H1 (cell line): ENCODE results near the gene MMD. TPM values are rescaled to one million over a fixed set of nuclear protein-coding genes. Genes with fewer than 3 reads are reported as not detected.

Experiments
- CTCF ChIA-PET: fragments of 300-600 bp; sonication (Branson Sonifier 250); formaldehyde crosslinking; loops from one replicate; lab custom pipeline; 2021; ENCODE audit not compliant: partially characterized antibody; lab: Charles Lee
- POLR2A ChIA-PET: fragments of 300-600 bp; sonication (Branson Sonifier 250); formaldehyde crosslinking; loops from one replicate; lab custom pipeline; 2021; ENCODE audit warnings: inconsistent platforms; ENCODE audit not compliant: partially characterized antibody; lab: Charles Lee
- DNase-seq, 2 experiments: peaks; one replicate each; pipeline versions ENCODE4 v3.0.0 to v3.0.0-alpha.2; 2010 to 2022; ENCODE audit warnings: low spot score in 2 of 2, low read depth in 1 of 2, mixed read lengths in 1 of 2
- FAIRE-seq: peaks from 2 replicates; lab custom pipeline; 2011; peaks lifted over from hg19 to GRCh38; lab: Jason Lieb, UNC
- H2AFZ ChIP-seq: 2 replicates; pipeline ENCODE4 v1.8.1; 2012; ENCODE audit warnings: low read length, inconsistent platforms
- H2AK5ac ChIP-seq: 2 replicates; pipeline ENCODE4 v1.6.1; 2013; ENCODE audit warnings: low read depth, low read length
- H2BK120ac ChIP-seq: replicated peaks from 2 replicates; pipeline ENCODE3; 2013; ENCODE audit warnings: low read depth, low read length, inconsistent platforms
- H2BK12ac ChIP-seq: 2 replicates; pipeline ENCODE4 v1.6.1; 2013; ENCODE audit warnings: low read depth, low read length
- H2BK15ac ChIP-seq: 2 replicates; pipeline ENCODE4 v1.6.1; 2013; ENCODE audit warnings: low read length
- H2BK20ac ChIP-seq: 2 replicates; pipeline ENCODE4 v1.6.1; 2013; ENCODE audit warnings: low read length
- H2BK5ac ChIP-seq: 2 replicates; pipeline ENCODE4 v1.6.1; 2013; ENCODE audit warnings: low read depth, low read length
- H3K14ac ChIP-seq: 2 replicates; pipeline ENCODE4 v1.6.1; 2013; ENCODE audit warnings: inconsistent platforms; ENCODE audit not compliant: insufficient read length
- H3K18ac ChIP-seq: 2 replicates; pipeline ENCODE4 v1.6.1; 2013; ENCODE audit warnings: low read length; ENCODE audit errors: extremely low read depth
- H3K23ac ChIP-seq: 2 replicates; pipeline ENCODE4 v1.6.1; 2013; ENCODE audit warnings: inconsistent platforms; ENCODE audit not compliant: insufficient read length
- H3K23me2 ChIP-seq: 2 replicates; pipeline ENCODE4 v1.6.1; 2013; ENCODE audit warnings: low read depth, low read length
- H3K27ac ChIP-seq: 2 replicates; pipeline ENCODE4 v1.6.1; 2011; ENCODE audit warnings: low read depth, low read length, inconsistent platforms
- H3K27me3 ChIP-seq, 4 experiments: replicated peaks in 1 of 4; 1 replicate in 1 of 4; 2 replicates in 3 of 4; pipeline versions ENCODE4 v1.6.1 to v1.8.1; 2011 to 2013; ENCODE audit warnings: low read length in 3 of 4, mild to moderate bottlenecking in 3 of 4, inconsistent platforms in 2 of 4, mixed read lengths in 2 of 4, moderate library complexity in 1 of 4; ENCODE audit not compliant: control insufficient read depth in 3 of 4, insufficient read depth in 3 of 4; ENCODE audit errors: extremely low read depth in 1 of 4
- H3K36me3 ChIP-seq, 4 experiments: 2 replicates each; pipeline versions ENCODE4 v1.6.1 to v1.8.1; 2011 to 2013; ENCODE audit warnings: mild to moderate bottlenecking in 4 of 4, low read length in 3 of 4, moderate library complexity in 2 of 4, control low read depth in 1 of 4, inconsistent platforms in 1 of 4; ENCODE audit not compliant: insufficient read depth in 4 of 4, control insufficient read depth in 2 of 4
- H3K4ac ChIP-seq: replicated peaks from 2 replicates; pipeline ENCODE3; 2013; ENCODE audit warnings: low read length, low read depth, mixed read lengths, inconsistent platforms; ENCODE audit not compliant: insufficient read length
- H3K4me1 ChIP-seq, 4 experiments: replicated peaks in 1 of 4; 1 replicate in 1 of 4; 2 replicates in 3 of 4; pipeline versions ENCODE4 v1.6.1 to v1.8.1; 2011 to 2013; ENCODE audit warnings: low read length in 3 of 4, inconsistent platforms in 2 of 4, mixed read lengths in 1 of 4; ENCODE audit not compliant: insufficient read depth in 4 of 4, control insufficient read depth in 3 of 4
- H3K4me2 ChIP-seq, 2 experiments: 2 replicates each; pipeline versions ENCODE4 v1.6.1 to v1.8.1; 2011 to 2013; ENCODE audit warnings: low read depth in 2 of 2, low read length in 2 of 2, control low read depth in 1 of 2, inconsistent platforms in 1 of 2, mild to moderate bottlenecking in 1 of 2; ENCODE audit not compliant: insufficient read depth in 1 of 2
- H3K4me3 ChIP-seq, 4 experiments: fragments of 200-600, 300-600 bp in 1 of 4; sonication (generic), shearing (Covaris generic), sonication (Bioruptor Twin) in 1 of 4; 2 replicates each; pipeline versions ENCODE4 v1.5.1 to v1.8.1; 2011 to 2016; ENCODE audit warnings: low read length in 4 of 4, low read depth in 3 of 4, control low read depth in 2 of 4, inconsistent platforms in 2 of 4, mild to moderate bottlenecking in 2 of 4, mixed read lengths in 1 of 4, moderate library complexity in 1 of 4; ENCODE audit not compliant: insufficient read depth in 2 of 4; ENCODE audit errors: extremely low read depth in 1 of 4
- H3K56ac ChIP-seq: replicated peaks from 2 replicates; pipeline ENCODE3; 2013; ENCODE audit warnings: low read depth, mild to moderate bottlenecking, mixed read lengths, low read length, inconsistent platforms; ENCODE audit not compliant: insufficient read length
- H3K79me1 ChIP-seq: 2 replicates; pipeline ENCODE4 v1.6.1; 2013; ENCODE audit warnings: low read depth, low read length, control low read depth
- H3K79me2 ChIP-seq, 2 experiments: 2 replicates each; pipeline versions ENCODE4 v1.6.1 to v1.8.1; 2012 to 2013; ENCODE audit warnings: low read length in 2 of 2, mild to moderate bottlenecking in 2 of 2, inconsistent platforms in 1 of 2; ENCODE audit not compliant: insufficient read depth in 2 of 2, control insufficient read depth in 1 of 2
- H3K9ac ChIP-seq, 4 experiments: replicated peaks in 1 of 4; 1 replicate in 1 of 4; 2 replicates in 3 of 4; pipeline versions ENCODE4 v1.6.1 to v1.8.1; 2011 to 2013; ENCODE audit warnings: low read depth in 3 of 4, low read length in 3 of 4, control low read depth in 2 of 4, mild to moderate bottlenecking in 2 of 4, moderate library complexity in 2 of 4, inconsistent platforms in 1 of 4; ENCODE audit errors: extremely low read depth in 1 of 4
- H3K9me3 ChIP-seq, 2 experiments: 2 replicates each; pipeline versions ENCODE4 v1.6.1 to v1.8.1; 2012 to 2013; ENCODE audit warnings: mild to moderate bottlenecking in 2 of 2, moderate library complexity in 2 of 2, control low read depth in 1 of 2, inconsistent platforms in 1 of 2, low read depth in 1 of 2, low read length in 1 of 2, mixed read lengths in 1 of 2; ENCODE audit not compliant: insufficient read depth in 2 of 2
- H4K20me1 ChIP-seq, 2 experiments: replicated peaks in 1 of 2; 2 replicates each; pipeline versions ENCODE3 to v1.8.1; 2011 to 2013; ENCODE audit warnings: inconsistent platforms in 2 of 2, low read length in 2 of 2, mild to moderate bottlenecking in 1 of 2; ENCODE audit not compliant: insufficient read depth in 2 of 2, control insufficient read depth in 1 of 2
- H4K5ac ChIP-seq: 2 replicates; pipeline ENCODE4 v1.6.1; 2013; ENCODE audit warnings: low read length, low read depth, mixed read lengths, inconsistent platforms; ENCODE audit not compliant: insufficient read length
- H4K8ac ChIP-seq: 2 replicates; pipeline ENCODE4 v1.8.0; 2013; ENCODE audit warnings: mild to moderate bottlenecking, moderate library complexity, low read length, inconsistent platforms; ENCODE audit not compliant: insufficient read depth; ENCODE audit errors: extremely low read depth
- H4K91ac ChIP-seq: replicated peaks from 2 replicates; pipeline ENCODE3; 2013; ENCODE audit warnings: low read length, mixed read lengths, inconsistent platforms; ENCODE audit not compliant: insufficient read length
- CTCF ChIP-seq, 3 experiments: IDR thresholded peaks; 1 replicate in 2 of 3; 2 replicates in 1 of 3; pipeline versions ENCODE4 v1.5.1 to v1.6.1; 2011; ENCODE audit warnings: low read length in 3 of 3, mild to moderate bottlenecking in 3 of 3, inconsistent platforms in 2 of 3, low read depth in 1 of 3, moderate library complexity in 1 of 3; ENCODE audit not compliant: insufficient read depth in 1 of 3; ENCODE audit errors: control extremely low read depth in 1 of 3
- HDAC2 ChIP-seq, 2 experiments: fragments of 300-600 bp in 1 of 2; sonication (generic) in 1 of 2; IDR thresholded peaks; 2 replicates each; pipeline ENCODE4 v1.6.1; 2011 to 2012; ENCODE audit warnings: low read depth in 2 of 2, low read length in 2 of 2, mild to moderate bottlenecking in 2 of 2, moderate library complexity in 2 of 2, borderline replicate concordance in 1 of 2, inconsistent platforms in 1 of 2
- RAD21 ChIP-seq, 2 experiments: IDR thresholded peaks in 1 of 2; conservative IDR thresholded peaks in 1 of 2; 2 replicates each; pipeline ENCODE4 v1.6.1; 2011; ENCODE audit warnings: low read depth in 2 of 2, low read length in 2 of 2, improper control_type of control experiment in 1 of 2, inconsistent platforms in 1 of 2, mild to moderate bottlenecking in 1 of 2, moderate library complexity in 1 of 2
- YY1 ChIP-seq: IDR thresholded peaks from 2 replicates; pipeline ENCODE4 v1.6.1; 2011; ENCODE audit warnings: low read depth, mild to moderate bottlenecking, low read length
- WGBS, 2 experiments: shearing (Covaris generic) in 1 of 2; methylation state at CpG; one replicate each; pipeline versions ENCODE4 v1.1.6 to v1.1.7; 2013 to 2015; ENCODE audit warnings: low lambda C conversion rate in 2 of 2, mixed read lengths in 2 of 2, inconsistent platforms in 1 of 2, low coverage in 1 of 2, missing lambda C conversion rate in 1 of 2; ENCODE audit not compliant: insufficient replicate concordance in 2 of 2, insufficient coverage in 1 of 2, insufficient read length in 1 of 2; ENCODE audit errors: extremely low coverage in 1 of 2, missing lambda C conversion rate in 1 of 2; 5-methylcytosine and 5-hydroxymethylcytosine counted together
- polyA plus RNA-seq, 7 experiments: library from polyadenylated mRNA; depleted of rRNA in 3 of 7; stranded (reverse) in 5 of 7; unstranded in 2 of 7; fragments of >200 nt in 5 of 7; fragments of 200-250 nt in 2 of 7; gene quantifications; 1 replicate in 5 of 7; 2 replicates in 1 of 7; 4 replicates in 1 of 7; pipeline versions ENCODE4 v1.2.1 to v1.2.3, GENCODE V29; 2011 to 2013; ENCODE audit warnings: missing spikeins in 2 of 7, mixed read lengths in 2 of 7
- total RNA-seq: library from RNA; stranded (reverse); fragmentation: NEBNext Ultra II Directional; extraction: Animal tissue kit (Norgen Biotek cat#: 25700); gene quantifications from 2 replicates; pipeline ENCODE4 v1.2.1, GENCODE V29; 2021

Gene MMD
- total and polyA plus RNA-seq, 2 of the 8 experiments (the other 6 are each of a cell fraction or from before 2014, with no cell fraction given) = 28.2 to 37.8 TPM

- peak overlapping the region; percentile 8 for H4K91ac ChIP-seq
- peaks cover 2 to 3% of the 10 kb centered on the region in 2 experiments; a peak in 1 of 4 replicates for H3K9me3 ChIP-seq
- H3K23ac ChIP-seq = no peak overlapping the region
- peak overlapping the region; percentile 10; the same call in 1 of the 2 replicates for H2BK12ac ChIP-seq
- no peaks in the 10 kb centered on the region for H3K36me3 ChIP-seq
- FAIRE-seq = peak; percentile 83
- H3K27me3 ChIP-seq = no peaks in the 10 kb centered on the region
- peak overlapping the region; percentile 54; the same call in 1 of the 2 replicates for H2BK20ac ChIP-seq
- TF ChIP-seq YY1 (peak; percentile 65), RAD21 (IDR thresholded peaks at IDR 0.05 in 1 of 2, conservative IDR thresholded peaks at IDR 0.05 in 1 of 2; ENCODE audit: low read depth in 2 of 2, low read length in 2 of 2) (peak; percentile 72 to 77), CTCF (IDR thresholded peaks at IDR 0.05; ENCODE audit: control extremely low read depth in 1 of 3, insufficient read depth in 1 of 3, low read depth in 1 of 3, low read length in 3 of 3) (peak; percentile 58 to 76 (median 67)), HDAC2 (IDR thresholded peaks at IDR 0.05; ENCODE audit: borderline replicate concordance in 1 of 2, low read depth in 2 of 2, low read length in 2 of 2) (no peak)
- peak overlapping the region; percentile 9 for H2BK120ac ChIP-seq
- POLR2A ChIA-PET = no interaction called here
- CTCF ChIA-PET = interaction anchor here (0.6 to 5.3 kb wide), 46 partner anchors 7 to 445 kb away, joined by 3 to 39 read pairs (median 4); no protein-coding TSS in a partner anchor
- no peak overlapping the region for H4K8ac ChIP-seq
- H2BK5ac ChIP-seq = no peak overlapping the region
- no peaks in the 10 kb centered on the region for H3K23me2 ChIP-seq
- H3K56ac ChIP-seq = no peak overlapping the region
- H2AFZ ChIP-seq = peak overlapping the region; percentile 93
- no peak overlapping the region for H2BK15ac ChIP-seq
- no peak overlapping the region; the same call in 1 of the 2 replicates for H3K18ac ChIP-seq
- H3K27ac ChIP-seq = no peak overlapping the region
- 36% methylated on average over 10 of the region's 10 CpGs; no CpG with 5 or more reads in 1 of the 2 experiments for WGBS, 2 experiments
- no peaks in the 10 kb centered on the region for H3K79me2 ChIP-seq
- H3K4me3 ChIP-seq = no peak overlapping the region
- H4K5ac ChIP-seq = no peak overlapping the region
- no peak overlapping the region for H3K9ac ChIP-seq
- DNase-seq = peak in 1 of 2 experiments; percentile 57
- H3K4ac ChIP-seq = no peak overlapping the region
- no peak overlapping the region for H3K4me2 ChIP-seq
- H4K20me1 ChIP-seq = no peaks in the 10 kb centered on the region
- H2AK5ac ChIP-seq = no peak overlapping the region
- H3K79me1 ChIP-seq = no peaks in the 10 kb centered on the region
- H3K14ac ChIP-seq = no peak overlapping the region
- peaks cover 0 to 5% (median 3%) of the 10 kb centered on the region in 4 experiments; a peak in 5 of 7 replicates for H3K4me1 ChIP-seq
Measured at GRCh38 chr17:55348749-55349354, 72.8 kb downstream of the MMD start.
